ENCODE results near the gene HGF. TPM values are rescaled to one million over a fixed set of nuclear protein-coding genes. Genes with fewer than 3 reads are reported as not detected.

The HGF gene
- total RNA-seq, 1 experiment from 2014 or later: not detected

DNA sequence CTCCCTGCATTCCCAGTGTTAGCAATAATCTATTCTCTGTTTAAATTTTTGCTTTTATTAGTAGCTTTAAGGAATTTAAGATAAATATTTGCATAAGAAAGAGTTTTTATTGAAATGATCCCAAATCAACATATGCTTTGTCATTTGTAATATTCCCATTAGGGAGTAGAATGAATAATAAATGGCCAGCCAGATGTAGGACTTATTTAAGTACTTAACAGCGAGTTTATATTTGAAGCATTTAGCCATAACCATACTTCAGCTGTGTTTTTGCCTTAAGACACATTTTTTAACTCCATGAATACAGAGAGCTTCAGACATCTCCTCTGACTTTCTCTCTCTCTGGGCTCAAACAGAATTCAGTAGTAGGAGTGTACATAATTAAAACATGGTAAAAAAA lies 103.6 kb downstream of the HGF start:
- no TSS peak for BruUV-seq (replicated peaks)
- H3K4me1 Mint-ChIP-seq (ENCODE audit: low read depth, unreplicated experiment): peaks cover 11% of the 10 kb centered on the region
- DNase-seq: no peak

DNA sequence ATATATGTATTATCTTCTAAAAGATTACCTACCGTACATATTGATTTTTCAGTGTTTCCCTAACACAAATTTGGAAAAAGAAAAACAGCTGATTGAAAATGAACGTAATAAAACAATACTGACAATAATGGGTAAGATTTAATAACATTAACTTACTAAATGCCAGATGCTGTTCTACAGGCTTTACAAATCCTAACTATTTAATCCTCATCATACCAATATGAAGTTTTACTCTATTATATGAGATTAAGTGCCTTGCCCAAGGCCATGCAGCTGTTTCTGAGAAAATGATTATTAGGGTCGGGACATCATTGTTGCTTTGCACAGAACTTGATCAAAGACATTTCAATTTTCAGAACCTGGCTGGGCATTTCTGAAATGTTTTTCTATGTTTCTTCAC lies 104.6 kb downstream of the HGF start:
- BruUV-seq (replicated peaks): no TSS peak

More for the DNA sequence above, 103.6 kb downstream of the HGF start:
- H3K27me3 Mint-ChIP-seq (ENCODE audit: insufficient read depth, unreplicated experiment): no peaks in the 10 kb centered on the region
- no peaks in the 10 kb centered on the region for H3K27me3 ChIP-seq (replicated peaks; ENCODE audit: control insufficient read depth, insufficient read depth, low read length)
- POLR2A ChIA-PET: no interaction called here
- TF ChIP-seq CTCF (IDR thresholded peaks at IDR 0.05; ENCODE audit: insufficient read depth in 1 of 2, low read depth in 1 of 2, low read length in 1 of 2, severe bottlenecking in 1 of 2, unreplicated experiment in 1 of 2): no peak
- H3K4me1 ChIP-seq: peaks cover 8% of the 10 kb centered on the region; the same call in 1 of the 2 replicates
- no peak overlapping the region for H3K4me3 ChIP-seq (ENCODE audit: low read depth, low read length)
- no peak overlapping the region for H3K4me3 Mint-ChIP-seq (ENCODE audit: unreplicated experiment)
- intact Hi-C loops (cut with micrococcal nuclease; ENCODE audit: unreplicated experiment): no loop called here
- no peak overlapping the region for H3K27ac Mint-ChIP-seq (ENCODE audit: unreplicated experiment)
- H3K9me3 ChIP-seq: no peaks in the 10 kb centered on the region
- H3K36me3 Mint-ChIP-seq (ENCODE audit: insufficient read depth, unreplicated experiment): no peaks in the 10 kb centered on the region
- H3K36me3 ChIP-seq (ENCODE audit: control insufficient read depth, insufficient read depth, low read length): no peaks in the 10 kb centered on the region
- CTCF ChIA-PET: no interaction called here
- peaks cover 13% of the 10 kb centered on the region for H3K9me3 Mint-ChIP-seq (ENCODE audit: unreplicated experiment)

DNA sequence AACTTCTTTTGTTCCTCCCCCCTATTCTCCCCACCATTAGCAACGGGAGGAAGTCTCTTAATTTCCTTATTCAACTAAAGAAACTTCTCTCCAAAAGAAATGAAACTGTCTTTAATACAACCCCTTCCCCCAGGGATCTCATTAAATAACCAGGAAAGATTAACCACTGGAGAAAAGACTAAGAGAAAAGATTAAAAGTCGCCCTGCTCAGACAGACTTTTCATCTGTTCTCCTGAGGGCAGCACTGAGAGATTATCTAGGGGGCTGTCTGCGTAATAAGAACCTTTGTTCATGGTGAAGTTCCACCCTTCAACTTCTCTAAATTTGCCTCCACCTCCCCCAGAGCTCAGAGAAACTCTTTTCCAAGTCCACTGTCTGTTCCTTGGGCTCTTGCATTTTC lies 105.5 kb downstream of the HGF start:
- Mint-ChIP-seq H3K27ac (ENCODE audit: unreplicated experiment) (no peak overlapping the region), H3K4me1 (ENCODE audit: low read depth, unreplicated experiment) (peaks cover 10% of the 10 kb centered on the region), H3K36me3 (ENCODE audit: insufficient read depth, unreplicated experiment) (no peaks in the 10 kb centered on the region), H3K4me3 (ENCODE audit: unreplicated experiment) (no peak overlapping the region), H3K27me3 (ENCODE audit: insufficient read depth, unreplicated experiment) (no peaks in the 10 kb centered on the region), H3K9me3 (ENCODE audit: unreplicated experiment) (peaks cover 4% of the 10 kb centered on the region)
- TF ChIP-seq CTCF (IDR thresholded peaks at IDR 0.05; ENCODE audit: insufficient read depth in 1 of 2, low read depth in 1 of 2, low read length in 1 of 2, severe bottlenecking in 1 of 2, unreplicated experiment in 1 of 2): no peak
- CTCF ChIA-PET: no interaction called here
- POLR2A ChIA-PET: no interaction called here
- BruUV-seq (replicated peaks): no TSS peak
- no peak for DNase-seq
- Histone ChIP-seq H3K36me3 (ENCODE audit: control insufficient read depth, insufficient read depth, low read length) (no peaks in the 10 kb centered on the region), H3K4me1 (no peaks in the 10 kb centered on the region), H3K9me3 (no peaks in the 10 kb centered on the region), H3K27me3 (replicated peaks; ENCODE audit: control insufficient read depth, insufficient read depth, low read length) (no peaks in the 10 kb centered on the region), H3K4me3 (ENCODE audit: low read depth, low read length) (no peak overlapping the region)
- intact Hi-C loops (cut with micrococcal nuclease; ENCODE audit: unreplicated experiment): no loop called here

More for the DNA sequence above, 104.6 kb downstream of the HGF start:
- Mint-ChIP-seq H3K27me3 (ENCODE audit: insufficient read depth, unreplicated experiment) (no peaks in the 10 kb centered on the region), H3K27ac (ENCODE audit: unreplicated experiment) (no peak overlapping the region), H3K4me1 (ENCODE audit: low read depth, unreplicated experiment) (peaks cover 13% of the 10 kb centered on the region), H3K36me3 (ENCODE audit: insufficient read depth, unreplicated experiment) (no peaks in the 10 kb centered on the region), H3K4me3 (ENCODE audit: unreplicated experiment) (no peak overlapping the region), H3K9me3 (ENCODE audit: unreplicated experiment) (peaks cover 13% of the 10 kb centered on the region)
- TF ChIP-seq CTCF (IDR thresholded peaks at IDR 0.05; ENCODE audit: insufficient read depth in 1 of 2, low read depth in 1 of 2, low read length in 1 of 2, severe bottlenecking in 1 of 2, unreplicated experiment in 1 of 2): no peak
- H3K4me1 ChIP-seq: peaks cover 7% of the 10 kb centered on the region; the same call in 1 of the 2 replicates
- ChIA-PET CTCF (no interaction called here), POLR2A (no interaction called here)
- intact Hi-C loops (cut with micrococcal nuclease; ENCODE audit: unreplicated experiment): no loop called here
- no peaks in the 10 kb centered on the region for H3K36me3 ChIP-seq (ENCODE audit: control insufficient read depth, insufficient read depth, low read length)
- H3K27me3 ChIP-seq (replicated peaks; ENCODE audit: control insufficient read depth, insufficient read depth, low read length): no peaks in the 10 kb centered on the region
- no peak overlapping the region for H3K4me3 ChIP-seq (ENCODE audit: low read depth, low read length)
- H3K9me3 ChIP-seq: no peaks in the 10 kb centered on the region
- DNase-seq: no peak

Measured in Caco-2 (cell line).